Tibial nerve (tissue), 4 donors: ENCODE measurements around the gene RNF227. TPM values are rescaled to one million over a fixed set of nuclear protein-coding genes. Genes with fewer than 3 reads are reported as not detected.
"Not testable (repeated sequence)": the region's sequence is repeated elsewhere in the genome, so short reads cannot be mapped to it uniquely, and the experiment has no call there.

Source experiments
- DNase-seq, 2 donors: peaks; one replicate each; pipeline ENCODE4 v3.0.0-alpha.2; 2019; ENCODE audit warnings: low spot score in 2 of 2
- H3K27ac ChIP-seq, 4 donors: fragments of 200-600 bp; sonication (generic) in 3 of 4; one replicate each; pipeline ENCODE4 v1.5.1; 2017 to 2019; ENCODE audit warnings: mild to moderate bottlenecking in 1 of 4
- H3K27me3 ChIP-seq, 2 donors: fragments of 200-600 bp; sonication (generic) in 1 of 2; one replicate each; pipeline versions ENCODE4 v1.5.1 to v1.6.0; 2017 to 2019
- H3K36me3 ChIP-seq, 3 donors: fragments of 200-600 bp; sonication (generic); one replicate each; pipeline ENCODE4 v1.5.1; 2018 to 2019
- H3K4me1 ChIP-seq, 4 donors: fragments of 200-600 bp; sonication (generic) in 3 of 4; one replicate each; pipeline ENCODE4 v1.5.1; 2017 to 2019
- H3K4me3 ChIP-seq, 4 donors: fragments of 200-600 bp; sonication (generic) in 3 of 4; one replicate each; pipeline ENCODE4 v1.5.1; 2017 to 2019; ENCODE audit warnings: mild to moderate bottlenecking in 1 of 4, moderate library complexity in 1 of 4
- H3K9me3 ChIP-seq, 4 donors: fragments of 200-600 bp; sonication (generic) in 3 of 4; one replicate each; pipeline ENCODE4 v1.5.1; 2017 to 2019
- EP300 ChIP-seq, 2 donors: sonication (generic); formaldehyde crosslinking; IDR thresholded peaks; one replicate each; pipeline ENCODE4 v1.6.1; 2017; ENCODE audit warnings: antibody characterized with exemption in 2 of 2, mild to moderate bottlenecking in 1 of 2
- POLR2A ChIP-seq, 2 donors: fragments of 450-650 bp; IDR thresholded peaks; one replicate each; pipeline ENCODE4 v1.6.1; 2017; ENCODE audit warnings: antibody characterized with exemption in 2 of 2, mild to moderate bottlenecking in 2 of 2, moderate library complexity in 2 of 2
- WGBS, 2 donors: methylation state at CpG; one replicate each; pipeline ENCODE4 v1.1.5; 2018; 5-methylcytosine and 5-hydroxymethylcytosine counted together
- total RNA-seq, 4 donors: library from RNA; depleted of rRNA; stranded (reverse); fragments of >200 nt; gene quantifications; one replicate each; pipeline ENCODE4 v1.1.0, GENCODE V29; 2016
- TF ChIP-seq, protein P1 (sequence below), 5 experiments: fragments of 200-600 bp in 3 of 5; fragments of 450-650 bp in 2 of 5; sonication (generic) in 3 of 5; IDR thresholded peaks; one replicate each; pipeline ENCODE4 v1.5.1; 2016 to 2019; ENCODE audit warnings: antibody characterized with exemption in 5 of 5, mild to moderate bottlenecking in 3 of 5, moderate library complexity in 2 of 5

The RNF227 gene
- total RNA-seq, 4 donors from 2014 or later, result 2.6 to 41.2 (median 3.8) TPM

DNA sequence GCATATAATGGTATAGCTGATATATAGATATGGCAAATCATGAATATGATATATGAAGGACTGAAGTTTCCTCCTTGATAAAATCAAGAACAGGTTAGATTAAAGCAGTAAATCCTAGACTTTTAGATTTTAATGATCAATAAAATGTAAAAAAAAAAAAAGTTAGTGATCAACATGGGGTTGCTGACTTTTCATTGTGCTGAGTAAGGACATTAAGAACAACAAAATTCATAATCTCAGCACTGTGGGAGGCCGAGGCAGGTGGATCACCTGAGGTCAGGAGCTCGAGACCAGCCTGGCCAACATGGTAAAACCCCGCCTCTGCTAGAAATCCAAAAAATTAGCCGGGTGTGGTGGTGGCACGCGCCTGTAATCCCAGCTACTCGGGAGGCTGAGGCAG, 37.9 kb downstream of the RNF227 start:
- no peak for DNase-seq
- no peak overlapping the region for H3K4me3 ChIP-seq
- 91 to 94% methylated on average over 7 of the region's 7 CpGs for WGBS, 2 donors

DNA sequence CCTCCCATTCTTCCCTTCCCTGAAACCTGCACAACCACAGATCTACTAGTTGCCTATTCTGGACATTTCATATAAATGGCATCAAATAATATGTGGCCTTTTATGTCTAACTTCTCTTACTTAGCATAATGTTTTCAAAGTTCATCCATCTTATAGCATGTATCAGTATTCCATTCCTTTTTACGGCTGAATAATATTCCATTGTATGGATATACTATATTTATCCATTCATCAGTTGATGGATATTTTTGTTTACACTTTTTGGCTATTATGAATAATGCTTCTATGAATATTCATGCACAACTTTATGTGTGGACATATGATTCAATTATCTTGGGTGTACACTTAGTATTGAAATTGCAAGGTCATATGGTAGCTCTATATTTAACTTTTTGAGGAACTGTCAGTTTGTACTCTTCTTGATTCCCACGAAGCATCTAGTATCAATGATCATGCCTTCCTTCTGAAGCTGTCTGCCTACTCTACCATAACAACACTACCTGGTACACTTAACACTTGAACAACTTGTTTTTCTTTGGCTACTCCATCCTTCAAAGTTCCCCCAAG, 40.2 kb downstream of the RNF227 start:
- DNase-seq, result no peak
- Histone ChIP-seq H3K4me3 (no peak overlapping the region), H3K9me3 (no peaks in the 10 kb centered on the region), H3K36me3 (peaks cover 0 to 17% (median 0%) of the 10 kb centered on the region in 3 donors), H3K27me3 (no peaks in the 10 kb centered on the region), H3K4me1 (peaks cover 0 to 15% (median 0%) of the 10 kb centered on the region in 4 donors), H3K27ac (no peak overlapping the region)
- TF ChIP-seq POLR2A (IDR thresholded peaks at IDR 0.05) (no peak), EP300 (IDR thresholded peaks at IDR 0.05) (no peak)
- TF ChIP-seq, protein P1, sequence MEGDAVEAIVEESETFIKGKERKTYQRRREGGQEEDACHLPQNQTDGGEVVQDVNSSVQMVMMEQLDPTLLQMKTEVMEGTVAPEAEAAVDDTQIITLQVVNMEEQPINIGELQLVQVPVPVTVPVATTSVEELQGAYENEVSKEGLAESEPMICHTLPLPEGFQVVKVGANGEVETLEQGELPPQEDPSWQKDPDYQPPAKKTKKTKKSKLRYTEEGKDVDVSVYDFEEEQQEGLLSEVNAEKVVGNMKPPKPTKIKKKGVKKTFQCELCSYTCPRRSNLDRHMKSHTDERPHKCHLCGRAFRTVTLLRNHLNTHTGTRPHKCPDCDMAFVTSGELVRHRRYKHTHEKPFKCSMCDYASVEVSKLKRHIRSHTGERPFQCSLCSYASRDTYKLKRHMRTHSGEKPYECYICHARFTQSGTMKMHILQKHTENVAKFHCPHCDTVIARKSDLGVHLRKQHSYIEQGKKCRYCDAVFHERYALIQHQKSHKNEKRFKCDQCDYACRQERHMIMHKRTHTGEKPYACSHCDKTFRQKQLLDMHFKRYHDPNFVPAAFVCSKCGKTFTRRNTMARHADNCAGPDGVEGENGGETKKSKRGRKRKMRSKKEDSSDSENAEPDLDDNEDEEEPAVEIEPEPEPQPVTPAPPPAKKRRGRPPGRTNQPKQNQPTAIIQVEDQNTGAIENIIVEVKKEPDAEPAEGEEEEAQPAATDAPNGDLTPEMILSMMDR (IDR thresholded peaks at IDR 0.05), result no peak
- 82 to 85% methylated on average over 2 of the region's 2 CpGs for WGBS, 2 donors

More for the DNA sequence above, 37.9 kb downstream of the RNF227 start:
- H3K27me3 ChIP-seq, result no peaks in the 10 kb centered on the region
- peaks cover 0 to 17% (median 0%) of the 10 kb centered on the region in 3 donors for H3K36me3 ChIP-seq
- H3K4me1 ChIP-seq, result peaks cover 0 to 38% (median 4%) of the 10 kb centered on the region in 4 donors
- no peak overlapping the region for H3K27ac ChIP-seq
- TF ChIP-seq, protein P1 (IDR thresholded peaks at IDR 0.05), result no peak
- no peak for TF ChIP-seq POLR2A (IDR thresholded peaks at IDR 0.05)
- no peaks in the 10 kb centered on the region for H3K9me3 ChIP-seq

DNA sequence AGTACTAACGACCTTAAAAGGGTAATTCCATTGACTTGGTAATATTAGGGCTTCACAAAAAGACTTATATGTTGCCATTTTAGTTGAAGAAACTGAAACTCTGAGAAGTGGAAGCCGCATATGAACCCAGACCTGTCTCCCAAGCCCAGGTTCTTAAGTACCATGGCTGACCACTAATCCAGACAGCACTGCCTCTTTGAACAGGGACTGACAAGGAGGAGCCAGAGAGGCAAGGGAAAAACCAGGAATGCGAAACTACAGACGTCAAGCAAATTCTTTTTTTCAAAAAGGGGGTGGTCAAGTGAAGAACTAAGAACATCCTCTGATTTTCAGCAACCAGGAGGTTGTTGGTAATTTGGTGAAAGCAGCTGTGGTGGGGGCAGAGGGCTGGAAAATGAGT, 43.0 kb downstream of the RNF227 start:
- 63 to 72% methylated on average over 4 of the region's 4 CpGs for WGBS, 2 donors
- Histone ChIP-seq H3K27me3 (no peaks in the 10 kb centered on the region), H3K4me1 (no peaks in the 10 kb centered on the region), H3K27ac (no peak overlapping the region), H3K4me3 (no peak overlapping the region), H3K9me3 (no peaks in the 10 kb centered on the region), H3K36me3 (no peaks in the 10 kb centered on the region)
- no peak for TF ChIP-seq POLR2A (IDR thresholded peaks at IDR 0.05)
- TF ChIP-seq, protein P1 (IDR thresholded peaks at IDR 0.05), result no peak
- no peak for TF ChIP-seq EP300 (IDR thresholded peaks at IDR 0.05)
- no peak for DNase-seq

DNA sequence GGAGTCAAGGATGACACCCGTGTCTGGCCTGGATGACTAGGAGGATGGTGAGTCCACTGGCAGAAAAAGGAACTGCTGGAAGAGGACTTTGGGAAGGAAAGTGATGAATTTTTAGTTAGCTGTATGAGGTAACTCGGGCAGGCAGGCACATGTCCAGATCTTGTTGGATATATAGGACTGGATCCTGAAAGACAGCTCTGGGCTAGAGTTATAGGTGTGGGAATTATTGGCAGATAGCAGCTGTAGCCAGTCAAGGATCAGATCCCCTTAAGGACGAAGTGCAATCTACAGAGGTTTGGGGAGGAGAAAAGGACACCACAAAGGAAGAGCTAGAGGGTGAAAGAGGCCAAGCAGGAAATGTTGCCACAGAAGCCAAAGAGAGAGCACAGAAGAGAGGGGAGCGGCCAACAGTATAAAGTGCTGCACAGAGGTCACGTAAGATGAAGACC, 48.2 kb downstream of the RNF227 start:
- TF ChIP-seq EP300 (IDR thresholded peaks at IDR 0.05) (no peak), POLR2A (IDR thresholded peaks at IDR 0.05) (no peak)
- TF ChIP-seq, protein P1 (IDR thresholded peaks at IDR 0.05), result no peak
- peaks cover 0 to 3% (median 0%) of the 10 kb centered on the region in 4 donors for H3K4me1 ChIP-seq
- peaks cover 0 to 10% (median 0%) of the 10 kb centered on the region in 3 donors for H3K36me3 ChIP-seq
- DNase-seq, result no peak
- no peak overlapping the region for H3K4me3 ChIP-seq
- H3K27ac ChIP-seq, result no peak overlapping the region
- 80 to 83% methylated on average over 5 of the region's 5 CpGs for WGBS, 2 donors
- no peaks in the 10 kb centered on the region for H3K9me3 ChIP-seq
- no peaks in the 10 kb centered on the region for H3K27me3 ChIP-seq

DNA sequence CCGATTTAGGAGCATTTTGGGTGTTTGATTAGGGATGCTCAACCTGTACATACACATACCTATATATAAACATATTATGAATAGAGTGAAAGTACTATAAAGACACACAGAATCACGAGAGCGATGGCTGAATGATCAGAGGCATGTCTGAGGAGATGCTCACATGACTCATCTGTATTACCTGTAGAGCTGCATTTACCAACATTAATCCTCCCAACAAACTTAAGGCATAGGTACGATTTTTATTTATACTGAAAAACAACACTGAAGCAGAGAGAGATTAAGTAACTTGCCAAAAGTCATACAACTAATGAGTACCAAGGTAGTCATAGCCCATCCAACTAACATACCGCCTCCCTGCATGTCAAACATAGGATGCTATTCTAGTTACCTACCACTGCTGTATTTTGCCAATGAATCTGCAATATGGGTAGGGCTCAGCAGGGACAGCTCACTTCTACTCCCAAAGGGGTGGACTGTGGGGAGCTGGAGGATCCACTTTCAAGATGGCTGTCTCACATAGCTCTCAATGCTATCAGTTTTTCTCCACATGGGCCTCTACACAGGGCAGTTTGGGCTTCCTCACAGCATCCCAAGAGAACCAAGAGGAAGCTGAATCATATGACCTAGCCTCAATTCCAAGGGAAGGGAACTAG, 51.0 kb downstream of the RNF227 start:
- H3K36me3 ChIP-seq, result peaks cover 0 to 23% (median 0%) of the 10 kb centered on the region in 3 donors
- no peak overlapping the region for H3K27ac ChIP-seq
- no peaks in the 10 kb centered on the region for H3K9me3 ChIP-seq
- peaks cover 0 to 6% (median 0%) of the 10 kb centered on the region in 4 donors for H3K4me1 ChIP-seq
- H3K27me3 ChIP-seq, result no peaks in the 10 kb centered on the region
- no peak for DNase-seq
- H3K4me3 ChIP-seq, result no peak overlapping the region
- TF ChIP-seq, protein P1 (IDR thresholded peaks at IDR 0.05), result no peak
- TF ChIP-seq POLR2A (IDR thresholded peaks at IDR 0.05), result no peak
- TF ChIP-seq EP300 (IDR thresholded peaks at IDR 0.05), result no peak
- 85 to 93% methylated on average over 5 of the region's 5 CpGs for WGBS, 2 donors

DNA sequence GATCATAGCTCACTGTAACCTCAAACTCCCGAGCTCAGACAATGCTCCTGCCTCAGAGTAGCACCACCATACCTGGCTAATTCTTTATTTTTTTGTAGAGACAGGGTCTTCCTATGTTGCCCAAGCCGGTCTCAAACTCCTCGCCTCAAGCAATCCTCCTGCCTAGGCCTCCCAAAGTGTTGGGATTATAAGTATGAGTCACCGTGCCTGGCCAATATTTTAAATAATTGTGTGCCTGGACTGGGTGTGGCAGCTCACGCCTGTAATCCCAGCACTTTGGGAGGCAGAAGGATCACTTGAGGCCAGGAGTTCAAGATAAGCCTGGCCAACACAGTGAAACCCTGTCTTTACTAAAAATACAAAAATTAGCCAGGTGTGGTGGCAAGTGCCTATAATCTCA, 51.7 kb downstream of the RNF227 start:
- H3K9me3 ChIP-seq, H3K27me3 ChIP-seq, DNase-seq, H3K4me3 ChIP-seq, H3K27ac ChIP-seq, H3K4me1 ChIP-seq: not testable (repeated sequence)
- H3K36me3 ChIP-seq, result peaks cover 0 to 29% (median 0%) of the 10 kb centered on the region in 3 donors
- WGBS, 2 donors, result 75 to 84% methylated on average over 5 of the region's 5 CpGs
